Muscle of back (tissue), 11 donors: ENCODE results near the gene LDHAL6B. TPM values are rescaled to one million over a fixed set of nuclear protein-coding genes. Genes with fewer than 3 reads are reported as not detected.

Experiments used
- DNase-seq, 3 donors: peaks; one replicate each; pipeline versions ENCODE4 v3.0.0 to v3.0.0-alpha.2; 2013
- polyA plus RNA-seq, 10 donors: library from polyadenylated mRNA; unstranded; fragments of 120-200 nt; gene quantifications; one replicate each; pipeline ENCODE4 v1.2.1, GENCODE V29; 2013; ENCODE audit not compliant: insufficient read length in 10 of 10

Gene LDHAL6B
- polyA plus RNA-seq, 10 donors: 0.08 to 0.27 (median 0.13) TPM; not detected in 7

DNA sequence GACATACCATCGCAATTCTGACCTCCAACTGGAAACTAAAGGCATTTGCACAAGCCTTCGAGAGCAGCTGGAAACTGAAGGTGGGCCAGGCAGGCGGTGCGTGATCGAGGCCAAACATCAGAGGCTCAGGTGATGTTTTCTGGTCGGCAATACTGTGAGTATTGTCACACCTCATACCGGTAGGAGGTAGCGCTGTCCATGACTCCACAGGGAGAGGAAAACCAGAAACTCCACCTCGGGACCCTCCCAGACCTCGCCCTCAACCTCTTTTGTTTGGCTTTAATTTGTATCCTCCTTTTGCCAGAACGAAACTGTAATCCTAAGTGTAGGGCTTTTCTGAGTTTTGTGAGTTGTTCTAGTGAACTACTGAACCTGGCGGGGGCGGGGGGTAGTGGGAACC, 43.6 kb downstream of the LDHAL6B start:
- no peak for DNase-seq

DNA sequence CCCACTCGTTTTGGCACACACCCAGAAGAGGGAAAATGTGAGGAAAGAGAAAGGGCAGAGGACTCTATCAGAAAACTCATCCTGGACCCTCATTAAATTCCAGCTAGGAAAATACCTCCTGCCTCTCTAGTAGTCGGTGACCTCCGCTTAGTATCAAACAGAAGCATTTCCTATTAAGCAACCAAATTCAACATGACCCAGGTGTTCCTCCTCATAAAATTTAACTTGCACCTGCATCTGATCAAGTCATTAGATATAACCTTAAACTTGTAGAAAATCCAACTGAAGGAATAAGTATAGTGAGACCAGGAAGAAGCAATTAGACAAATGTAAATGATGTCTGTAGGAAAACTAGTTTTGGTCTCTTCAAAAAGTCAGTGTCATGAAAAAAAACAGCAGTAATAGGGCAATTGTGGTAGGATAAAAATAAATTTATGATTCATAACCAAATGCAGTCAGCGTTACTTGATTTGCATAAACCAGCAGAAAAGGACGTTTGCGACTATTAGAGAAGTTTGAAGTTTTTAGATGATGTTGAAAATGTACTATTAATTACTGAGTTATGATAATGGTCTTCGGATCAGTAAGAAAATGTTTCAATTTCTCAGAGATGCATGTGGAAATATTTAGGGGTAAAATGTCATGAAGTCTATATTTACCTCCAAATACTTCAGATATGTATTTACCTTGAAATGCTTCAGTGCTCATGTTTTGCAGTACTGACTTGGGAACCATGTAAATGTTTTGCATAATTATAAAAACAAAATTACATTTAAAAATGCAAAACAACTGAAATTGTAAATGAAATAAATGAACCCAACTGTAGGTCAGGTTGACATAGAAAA, 44.6 kb downstream of the LDHAL6B start:
- no peak for DNase-seq

DNA sequence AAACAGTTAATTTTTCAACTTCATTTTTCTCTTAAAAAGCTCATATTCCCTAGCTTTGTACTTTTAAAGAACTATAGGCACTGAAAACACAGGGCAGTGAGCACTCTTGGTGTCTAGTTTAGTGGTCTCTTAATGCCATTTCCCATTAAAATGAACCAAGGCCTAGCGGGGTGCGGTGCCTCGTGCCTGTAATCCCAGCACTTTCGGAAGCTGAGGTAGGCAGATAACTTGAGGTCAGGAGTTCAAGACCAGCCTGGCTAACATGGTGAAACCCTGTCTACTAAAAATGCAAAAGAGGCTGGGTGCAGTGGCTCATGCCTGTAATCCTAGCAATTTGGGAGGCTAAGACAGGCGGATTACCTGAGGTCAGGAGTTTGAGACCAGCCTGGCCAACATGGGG, 45.5 kb downstream of the LDHAL6B start:
- DNase-seq: no peak

DNA sequence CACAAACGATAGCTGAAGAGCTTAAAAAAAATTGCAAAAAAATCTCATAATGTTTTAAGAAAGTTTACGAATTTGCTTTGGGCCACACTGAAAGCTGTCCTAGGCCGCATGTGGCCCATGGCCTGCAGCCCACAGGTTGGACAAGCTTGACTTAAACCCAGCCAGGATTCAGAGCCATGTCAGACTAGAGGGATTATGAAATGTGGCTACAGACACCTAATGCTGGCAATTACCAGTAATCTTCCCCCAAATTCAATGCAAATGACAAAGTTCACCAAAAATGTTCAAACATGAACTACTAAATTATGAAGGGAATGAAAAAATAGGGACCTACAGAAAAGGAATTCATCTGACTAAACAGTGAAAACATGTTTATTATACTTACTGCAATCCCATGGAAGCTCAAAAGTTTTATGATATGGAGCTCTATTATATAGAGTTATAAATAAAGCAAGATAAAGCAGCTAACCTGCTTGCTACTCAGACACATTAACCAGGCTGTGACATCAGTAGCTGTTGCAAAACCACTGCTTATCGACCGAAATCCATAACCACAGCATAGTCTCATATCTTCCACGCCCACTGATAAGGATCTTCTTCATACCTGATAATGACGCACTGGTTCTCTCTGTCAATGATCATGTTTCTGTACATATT, 49.2 kb downstream of the LDHAL6B start:
- no peak for DNase-seq

DNA sequence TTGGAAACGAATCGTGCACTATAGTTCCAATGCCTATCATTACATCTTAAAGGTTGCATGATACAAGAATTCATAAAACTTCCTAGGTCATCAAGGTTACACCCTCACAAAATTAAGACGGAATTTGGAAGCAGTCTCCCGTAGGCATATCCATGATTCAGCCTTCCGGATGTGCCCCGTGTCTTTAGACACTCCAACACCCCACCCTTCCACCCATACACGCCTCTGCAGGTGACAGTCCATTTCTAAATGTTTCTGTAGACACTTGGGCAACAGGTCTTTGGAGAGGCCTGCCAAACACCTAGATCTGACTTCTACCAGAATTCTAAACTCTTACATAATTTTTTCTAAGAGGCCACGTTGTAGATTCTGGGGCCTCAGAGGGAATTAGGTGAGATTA, 49.8 kb downstream of the LDHAL6B start:
- DNase-seq: no peak

DNA sequence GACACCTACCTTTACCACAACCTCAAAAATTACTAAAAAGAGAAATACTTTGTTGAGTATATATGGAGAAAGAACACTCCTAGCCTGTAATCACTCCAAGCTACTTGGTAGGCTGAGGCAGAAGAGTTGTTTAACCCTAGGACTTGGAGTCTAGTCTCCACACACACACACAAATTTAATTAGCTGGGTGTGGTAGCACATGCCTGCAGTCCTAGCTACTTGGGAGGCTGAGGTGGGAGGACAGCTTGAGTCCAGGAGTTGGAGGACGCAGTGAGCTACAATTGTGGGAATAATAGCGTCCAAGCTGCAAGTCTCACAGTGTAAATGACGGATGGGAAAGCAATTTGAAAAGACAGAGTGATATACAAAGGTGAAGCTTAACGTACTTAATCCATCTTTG, 50.5 kb downstream of the LDHAL6B start:
- no peak for DNase-seq

Other genes with a start within 250 kb of the LDHAL6B start
- 10 to 100 TPM; 16.4 to 29.9 (median 24.0) TPM for gene RNF111, start 219.2 kb upstream of the LDHAL6B start, polyA plus RNA-seq
- gene CCNB2, start 101.7 kb upstream of the LDHAL6B start, polyA plus RNA-seq: 10 to 100 TPM; 14.3 to 31.1 (median 20.3) TPM
- gene MYO1E, start 166.0 kb downstream of the LDHAL6B start, polyA plus RNA-seq: 10 to 100 TPM; 30.4 to 45.6 (median 41.7) TPM
- 1 to 10 TPM in 8 of 10 donors, under 1 TPM in 2; 0.74 to 2.1 (median 1.1) TPM for gene FAM81A, start 231.3 kb downstream of the LDHAL6B start, polyA plus RNA-seq